K562 (cell line): ENCODE results near the gene ICAM1. TPM values are rescaled to one million over a fixed set of nuclear protein-coding genes. Genes with fewer than 3 reads are reported as not detected.

ENCODE experiments used
- CEBPB ChIP-seq: fragments of 450-650 bp; IDR thresholded peaks from 2 replicates; pipeline ENCODE4 v1.6.1; 2016; ENCODE audit warnings: missing genetic modification characterization, missing compliant biosample characterization
- ELF2 ChIP-seq: fragments of 250-450 bp; sonication (Bioruptor Pico); IDR thresholded peaks from 2 replicates; pipeline ENCODE4 v1.5.0; 2021; ENCODE audit warnings: mild to moderate bottlenecking
- EP400 ChIP-seq: fragments of 450-650 bp; IDR thresholded peaks from 2 replicates; pipeline ENCODE4 v1.6.1; 2017; ENCODE audit warnings: antibody characterized with exemption, mild to moderate bottlenecking, moderate library complexity
- HDAC1 ChIP-seq, 2 experiments: fragments of 450-650 bp; IDR thresholded peaks; 2 replicates each; pipeline ENCODE4 v1.6.1; 2016 to 2017; ENCODE audit warnings: inconsistent platforms in 1 of 2, mild to moderate bottlenecking in 1 of 2, moderate library complexity in 1 of 2
- HNRNPK ChIP-seq: fragments of 200-400 bp; formaldehyde crosslinking; IDR thresholded peaks from one replicate; pipeline ENCODE4 v1.6.1; 2018; ENCODE audit warnings: mild to moderate bottlenecking, low read depth, low read length; ENCODE audit not compliant: poor library complexity, severe bottlenecking
- KDM2B ChIP-seq: fragments of 250-450 bp; sonication (Bioruptor Pico); IDR thresholded peaks from 2 replicates; pipeline ENCODE4 v1.8.0; 2021; ENCODE audit warnings: mild to moderate bottlenecking, moderate library complexity
- MEIS2 ChIP-seq: fragments of 450-650 bp; IDR thresholded peaks from 2 replicates; pipeline ENCODE4 v1.6.1; 2014; ENCODE audit warnings: mild to moderate bottlenecking; ENCODE audit not compliant: partially characterized antibody
- NCOA4 ChIP-seq: fragments of 450-650 bp; IDR thresholded peaks from 2 replicates; pipeline ENCODE4 v1.6.1; 2018; ENCODE audit warnings: mild to moderate bottlenecking; ENCODE audit not compliant: partially characterized antibody
- NFE2 ChIP-seq: IDR thresholded peaks from 2 replicates; pipeline ENCODE4 v1.6.1; 2014; ENCODE audit warnings: antibody characterized with exemption, low read depth
- PHF20 ChIP-seq: fragments of 450-650 bp; IDR thresholded peaks from 2 replicates; pipeline ENCODE4 v1.6.1; 2018; ENCODE audit not compliant: partially characterized antibody
- PML ChIP-seq: IDR thresholded peaks from 2 replicates; pipeline ENCODE4 v1.6.1; 2012; ENCODE audit warnings: low read length, inconsistent platforms
- PTTG1 ChIP-seq: fragments of 450-650 bp; IDR thresholded peaks from 2 replicates; pipeline ENCODE4 v1.6.1; 2016; ENCODE audit warnings: low read depth, mild to moderate bottlenecking, missing genetic modification characterization, missing compliant biosample characterization
- RBM14 ChIP-seq: fragments of 200-400 bp; formaldehyde crosslinking; IDR thresholded peaks from 2 replicates; pipeline ENCODE4 v1.6.1; 2018; ENCODE audit warnings: low read depth, mild to moderate bottlenecking, low read length, moderate library complexity, borderline replicate concordance; ENCODE audit not compliant: insufficient read depth
- RBM17 ChIP-seq: fragments of 200-400 bp; formaldehyde crosslinking; IDR thresholded peaks from 2 replicates; pipeline ENCODE4 v1.6.1; 2017; ENCODE audit warnings: low read depth, mild to moderate bottlenecking, low read length, borderline replicate concordance
- ZKSCAN1 ChIP-seq: fragments of 150-350 bp; IDR thresholded peaks from 2 replicates; pipeline ENCODE4 v1.6.1; 2016; ENCODE audit warnings: low read depth, low read length
- ZNF23 ChIP-seq: fragments of 250-450 bp; sonication (Bioruptor Pico); IDR thresholded peaks from 2 replicates; pipeline ENCODE4 v1.4.0; 2020; ENCODE audit warnings: mild to moderate bottlenecking
- ZNF347 ChIP-seq: fragments of 450-650 bp; formaldehyde crosslinking; IDR thresholded peaks from 2 replicates; pipeline ENCODE4 v1.4.0; 2020; ENCODE audit warnings: low read depth, mild to moderate bottlenecking, moderate library complexity
- ZNF766 ChIP-seq: fragments of 200-800 bp; sonication (Bioruptor generic); conservative IDR thresholded peaks from 2 replicates; pipeline ENCODE4 v1.6.1; 2016; ENCODE audit warnings: missing genetic modification characterization, missing compliant biosample characterization
- ZNF778 ChIP-seq: fragments of 450-650 bp; formaldehyde crosslinking; IDR thresholded peaks from 2 replicates; pipeline ENCODE4 v1.4.0; 2020; ENCODE audit warnings: mild to moderate bottlenecking, moderate library complexity
- polyA plus RNA-seq, 8 experiments: library from polyadenylated mRNA; depleted of rRNA in 4 of 8; stranded (reverse) in 5 of 8; unstranded in 3 of 8; fragments of >200 nt; fragmentation: Nextera tagmentation in 2 of 8; fragmentation: Illumina TruSeq in 1 of 8; extraction: Ambion mirVana in 2 of 8; extraction: Trizol in 1 of 8; gene quantifications; 2 replicates each; pipeline versions ENCODE4 v1.2.1 to v1.2.3, GENCODE V29; 2011 to 2014; ENCODE audit warnings: inconsistent platforms in 1 of 8, missing spikeins in 1 of 8
- total RNA-seq, 7 experiments: library from RNA; depleted of rRNA in 6 of 7; stranded (reverse); fragments of >200 nt in 6 of 7; fragmentation: Illumina TruSeq in 2 of 7; extraction: Trizol in 2 of 7; gene quantifications; 2 replicates each; pipeline versions ENCODE4 v1.2.1 to v1.2.3, GENCODE V29; 2011 to 2021; ENCODE audit warnings: low replicate concordance in 1 of 7
- TF ChIP-seq, protein P1 (sequence below): sonication (generic); formaldehyde crosslinking; IDR thresholded peaks from 2 replicates; pipeline ENCODE4 v1.8.0; 2022; ENCODE audit warnings: mild to moderate bottlenecking, missing genetic modification reagents, borderline replicate concordance
- TF ChIP-seq, protein P2 (sequence below): IDR thresholded peaks from 2 replicates; pipeline ENCODE4 v1.6.1; 2016; ENCODE audit warnings: missing genetic modification characterization, missing compliant biosample characterization
- TF ChIP-seq, protein P3 (sequence below): sonication (generic); formaldehyde crosslinking; IDR thresholded peaks from 2 replicates; pipeline ENCODE4 v1.8.0; 2022; ENCODE audit warnings: mild to moderate bottlenecking, missing genetic modification reagents
- TF ChIP-seq, protein P4 (sequence below): fragments of 250-450 bp; sonication (Bioruptor Pico); IDR thresholded peaks from 2 replicates; pipeline ENCODE4 v1.5.0; 2020; ENCODE audit warnings: mild to moderate bottlenecking, borderline replicate concordance

ICAM1 gene
- total and polyA plus RNA-seq, 9 of the 15 experiments (the other 6 are each of a cell fraction or from before 2014, with no cell fraction given) = 2.3 to 24.4 (median 13.4) TPM

DNA sequence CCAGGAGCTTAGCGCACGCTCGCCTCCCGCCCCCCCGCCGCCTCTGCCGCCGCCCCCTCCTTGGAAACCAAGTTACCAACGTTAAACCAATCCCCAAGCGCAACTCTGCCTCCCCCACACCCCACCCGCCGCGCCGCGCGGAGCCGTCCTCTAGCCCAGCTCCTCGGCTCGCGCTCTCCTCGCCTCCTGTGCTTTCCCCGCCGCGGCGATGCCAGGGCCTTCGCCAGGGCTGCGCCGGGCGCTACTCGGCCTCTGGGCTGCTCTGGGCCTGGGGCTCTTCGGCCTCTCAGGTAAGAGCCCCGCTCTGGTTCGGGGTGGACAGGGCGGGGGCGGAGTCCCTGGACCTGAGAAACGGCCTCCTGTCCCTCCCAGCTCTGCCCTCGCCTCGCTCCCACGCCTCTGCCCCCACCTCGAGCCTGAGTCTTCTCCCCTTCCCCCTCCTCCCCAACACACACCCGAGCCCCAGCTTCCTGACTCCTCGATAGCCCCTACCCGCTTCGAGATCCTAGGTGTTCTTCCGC, 19.0 kb downstream of the ICAM1 start, which contains the start of gene ICAM5 (continued):
- TF ChIP-seq, protein P1, sequence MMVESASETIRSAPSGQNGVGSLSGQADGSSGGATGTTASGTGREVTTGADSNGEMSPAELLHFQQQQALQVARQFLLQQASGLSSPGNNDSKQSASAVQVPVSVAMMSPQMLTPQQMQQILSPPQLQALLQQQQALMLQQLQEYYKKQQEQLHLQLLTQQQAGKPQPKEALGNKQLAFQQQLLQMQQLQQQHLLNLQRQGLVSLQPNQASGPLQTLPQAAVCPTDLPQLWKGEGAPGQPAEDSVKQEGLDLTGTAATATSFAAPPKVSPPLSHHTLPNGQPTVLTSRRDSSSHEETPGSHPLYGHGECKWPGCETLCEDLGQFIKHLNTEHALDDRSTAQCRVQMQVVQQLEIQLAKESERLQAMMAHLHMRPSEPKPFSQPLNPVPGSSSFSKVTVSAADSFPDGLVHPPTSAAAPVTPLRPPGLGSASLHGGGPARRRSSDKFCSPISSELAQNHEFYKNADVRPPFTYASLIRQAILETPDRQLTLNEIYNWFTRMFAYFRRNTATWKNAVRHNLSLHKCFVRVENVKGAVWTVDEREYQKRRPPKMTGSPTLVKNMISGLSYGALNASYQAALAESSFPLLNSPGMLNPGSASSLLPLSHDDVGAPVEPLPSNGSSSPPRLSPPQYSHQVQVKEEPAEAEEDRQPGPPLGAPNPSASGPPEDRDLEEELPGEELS = no peak
- TF ChIP-seq, protein P2, sequence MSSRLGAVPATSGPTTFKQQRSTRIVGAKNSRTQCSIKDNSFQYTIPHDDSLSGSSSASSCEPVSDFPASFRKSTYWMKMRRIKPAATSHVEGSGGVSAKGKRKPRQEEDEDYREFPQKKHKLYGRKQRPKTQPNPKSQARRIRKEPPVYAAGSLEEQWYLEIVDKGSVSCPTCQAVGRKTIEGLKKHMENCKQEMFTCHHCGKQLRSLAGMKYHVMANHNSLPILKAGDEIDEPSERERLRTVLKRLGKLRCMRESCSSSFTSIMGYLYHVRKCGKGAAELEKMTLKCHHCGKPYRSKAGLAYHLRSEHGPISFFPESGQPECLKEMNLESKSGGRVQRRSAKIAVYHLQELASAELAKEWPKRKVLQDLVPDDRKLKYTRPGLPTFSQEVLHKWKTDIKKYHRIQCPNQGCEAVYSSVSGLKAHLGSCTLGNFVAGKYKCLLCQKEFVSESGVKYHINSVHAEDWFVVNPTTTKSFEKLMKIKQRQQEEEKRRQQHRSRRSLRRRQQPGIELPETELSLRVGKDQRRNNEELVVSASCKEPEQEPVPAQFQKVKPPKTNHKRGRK = no peak
- TF ChIP-seq ZNF778 (no peak), NFE2 (no peak), ELF2 (CRISPR knock-in tag) (no peak), NCOA4 (no peak), MEIS2 (no peak), EP400 (no peak), HDAC1 (IDR thresholded peaks at IDR 0.05) (peak in 1 of 2 experiments; percentile 64; a peak in 2 of 4 replicates), ZNF23 (CRISPR knock-in tag) (no peak), PTTG1 (tag) (no peak), CEBPB (no peak), PHF20 (no peak), RBM17 (no peak), RBM14 (no peak), ZNF766 (CRISPR knock-in tag) (no peak; the same call in 1 of the 2 replicates), PML (no peak), ZNF347 (CRISPR knock-in tag) (no peak), KDM2B (CRISPR knock-in tag) (peak; percentile 44; the same call in 1 of the 2 replicates), ZKSCAN1 (no peak), HNRNPK (no peak)
- TF ChIP-seq, protein P3, sequence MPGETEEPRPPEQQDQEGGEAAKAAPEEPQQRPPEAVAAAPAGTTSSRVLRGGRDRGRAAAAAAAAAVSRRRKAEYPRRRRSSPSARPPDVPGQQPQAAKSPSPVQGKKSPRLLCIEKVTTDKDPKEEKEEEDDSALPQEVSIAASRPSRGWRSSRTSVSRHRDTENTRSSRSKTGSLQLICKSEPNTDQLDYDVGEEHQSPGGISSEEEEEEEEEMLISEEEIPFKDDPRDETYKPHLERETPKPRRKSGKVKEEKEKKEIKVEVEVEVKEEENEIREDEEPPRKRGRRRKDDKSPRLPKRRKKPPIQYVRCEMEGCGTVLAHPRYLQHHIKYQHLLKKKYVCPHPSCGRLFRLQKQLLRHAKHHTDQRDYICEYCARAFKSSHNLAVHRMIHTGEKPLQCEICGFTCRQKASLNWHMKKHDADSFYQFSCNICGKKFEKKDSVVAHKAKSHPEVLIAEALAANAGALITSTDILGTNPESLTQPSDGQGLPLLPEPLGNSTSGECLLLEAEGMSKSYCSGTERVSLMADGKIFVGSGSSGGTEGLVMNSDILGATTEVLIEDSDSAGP (CRISPR knock-in tag) = no peak
- TF ChIP-seq, protein P4, sequence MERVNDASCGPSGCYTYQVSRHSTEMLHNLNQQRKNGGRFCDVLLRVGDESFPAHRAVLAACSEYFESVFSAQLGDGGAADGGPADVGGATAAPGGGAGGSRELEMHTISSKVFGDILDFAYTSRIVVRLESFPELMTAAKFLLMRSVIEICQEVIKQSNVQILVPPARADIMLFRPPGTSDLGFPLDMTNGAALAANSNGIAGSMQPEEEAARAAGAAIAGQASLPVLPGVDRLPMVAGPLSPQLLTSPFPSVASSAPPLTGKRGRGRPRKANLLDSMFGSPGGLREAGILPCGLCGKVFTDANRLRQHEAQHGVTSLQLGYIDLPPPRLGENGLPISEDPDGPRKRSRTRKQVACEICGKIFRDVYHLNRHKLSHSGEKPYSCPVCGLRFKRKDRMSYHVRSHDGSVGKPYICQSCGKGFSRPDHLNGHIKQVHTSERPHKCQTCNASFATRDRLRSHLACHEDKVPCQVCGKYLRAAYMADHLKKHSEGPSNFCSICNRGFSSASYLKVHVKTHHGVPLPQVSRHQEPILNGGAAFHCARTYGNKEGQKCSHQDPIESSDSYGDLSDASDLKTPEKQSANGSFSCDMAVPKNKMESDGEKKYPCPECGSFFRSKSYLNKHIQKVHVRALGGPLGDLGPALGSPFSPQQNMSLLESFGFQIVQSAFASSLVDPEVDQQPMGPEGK (CRISPR knock-in tag) = no peak
